GM21447 (cell line): Measurements from ENCODE around the gene EIF3CL.
"Not testable (repeated sequence)": the region's sequence is repeated elsewhere in the genome, so short reads cannot be mapped to it uniquely, and the experiment has no call there.

Source experiments
- ATAC-seq: cut with Tn5 transposase; IDR thresholded peaks from one replicate; pipeline ENCODE4 v1.9.1; 2021; ENCODE audit not compliant: unreplicated experiment

Gene EIF3CL, protein sequence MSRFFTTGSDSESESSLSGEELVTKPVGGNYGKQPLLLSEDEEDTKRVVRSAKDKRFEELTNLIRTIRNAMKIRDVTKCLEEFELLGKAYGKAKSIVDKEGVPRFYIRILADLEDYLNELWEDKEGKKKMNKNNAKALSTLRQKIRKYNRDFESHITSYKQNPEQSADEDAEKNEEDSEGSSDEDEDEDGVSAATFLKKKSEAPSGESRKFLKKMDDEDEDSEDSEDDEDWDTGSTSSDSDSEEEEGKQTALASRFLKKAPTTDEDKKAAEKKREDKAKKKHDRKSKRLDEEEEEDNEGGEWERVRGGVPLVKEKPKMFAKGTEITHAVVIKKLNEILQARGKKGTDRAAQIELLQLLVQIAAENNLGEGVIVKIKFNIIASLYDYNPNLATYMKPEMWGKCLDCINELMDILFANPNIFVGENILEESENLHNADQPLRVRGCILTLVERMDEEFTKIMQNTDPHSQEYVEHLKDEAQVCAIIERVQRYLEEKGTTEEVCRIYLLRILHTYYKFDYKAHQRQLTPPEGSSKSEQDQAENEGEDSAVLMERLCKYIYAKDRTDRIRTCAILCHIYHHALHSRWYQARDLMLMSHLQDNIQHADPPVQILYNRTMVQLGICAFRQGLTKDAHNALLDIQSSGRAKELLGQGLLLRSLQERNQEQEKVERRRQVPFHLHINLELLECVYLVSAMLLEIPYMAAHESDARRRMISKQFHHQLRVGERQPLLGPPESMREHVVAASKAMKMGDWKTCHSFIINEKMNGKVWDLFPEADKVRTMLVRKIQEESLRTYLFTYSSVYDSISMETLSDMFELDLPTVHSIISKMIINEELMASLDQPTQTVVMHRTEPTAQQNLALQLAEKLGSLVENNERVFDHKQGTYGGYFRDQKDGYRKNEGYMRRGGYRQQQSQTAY

GRCh38 chr16:28403220-28404072 lies at the start of gene EIF3CL:
TSS of gene EIF3CL (minus strand) at chr16:28403841. CDS start at chr16:28403618, 223 bp downstream.
- peak; percentile 91 for ATAC-seq

- ATAC-seq: not testable (repeated sequence)
Measured at GRCh38 chr16:28447081-28447480, 43.4 kb upstream of the EIF3CL start.

DNA sequence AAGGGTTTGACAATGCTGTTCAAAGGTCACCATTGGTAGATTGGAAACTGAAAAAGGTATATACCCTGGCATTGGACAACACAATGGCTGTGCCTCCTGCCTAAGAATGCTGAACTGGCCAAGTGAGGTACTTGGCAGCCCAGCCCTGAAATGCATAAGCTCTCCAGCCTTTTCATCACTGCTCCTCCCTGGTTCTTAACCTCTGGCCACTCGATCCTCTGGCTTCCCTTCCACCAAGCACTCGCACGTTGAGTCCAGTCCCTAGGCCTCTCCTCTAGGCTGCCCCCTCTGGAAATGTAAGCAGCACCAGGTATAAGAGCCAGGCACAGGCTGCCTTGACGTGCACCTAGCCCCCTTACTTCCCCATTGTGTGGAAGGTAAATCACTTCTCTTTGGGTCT lies 42.7 kb upstream of the EIF3CL start:
- ATAC-seq: not testable (repeated sequence)

- not testable (repeated sequence) for ATAC-seq
Measured at GRCh38 chr16:28443943-28444342, 40.3 kb upstream of the EIF3CL start.

GRCh38 chr16:28438899-28439298 lies 35.3 kb upstream of the EIF3CL start:
- not testable (repeated sequence) for ATAC-seq

DNA sequence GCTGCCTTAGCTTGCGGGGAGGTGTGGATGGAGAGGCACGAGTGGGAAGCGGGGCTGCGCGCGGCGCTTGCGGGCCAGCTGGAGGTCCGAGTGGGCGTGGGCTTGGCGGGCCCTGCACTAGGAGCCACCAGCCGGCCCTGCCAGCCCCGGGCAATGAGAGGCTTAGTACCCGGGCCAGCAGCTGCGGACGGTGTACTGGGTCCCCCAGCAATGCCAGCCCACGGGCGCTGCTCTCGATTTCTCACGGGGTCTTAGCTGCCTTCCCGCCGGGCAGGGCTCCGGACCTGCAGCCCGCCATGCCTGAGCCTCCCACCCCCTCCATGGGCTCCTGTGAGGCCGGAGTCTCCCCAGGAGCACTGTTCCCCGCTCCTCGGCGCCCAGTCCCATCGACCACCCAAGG lies 31.7 kb upstream of the EIF3CL start:
- ATAC-seq: not testable (repeated sequence)

DNA sequence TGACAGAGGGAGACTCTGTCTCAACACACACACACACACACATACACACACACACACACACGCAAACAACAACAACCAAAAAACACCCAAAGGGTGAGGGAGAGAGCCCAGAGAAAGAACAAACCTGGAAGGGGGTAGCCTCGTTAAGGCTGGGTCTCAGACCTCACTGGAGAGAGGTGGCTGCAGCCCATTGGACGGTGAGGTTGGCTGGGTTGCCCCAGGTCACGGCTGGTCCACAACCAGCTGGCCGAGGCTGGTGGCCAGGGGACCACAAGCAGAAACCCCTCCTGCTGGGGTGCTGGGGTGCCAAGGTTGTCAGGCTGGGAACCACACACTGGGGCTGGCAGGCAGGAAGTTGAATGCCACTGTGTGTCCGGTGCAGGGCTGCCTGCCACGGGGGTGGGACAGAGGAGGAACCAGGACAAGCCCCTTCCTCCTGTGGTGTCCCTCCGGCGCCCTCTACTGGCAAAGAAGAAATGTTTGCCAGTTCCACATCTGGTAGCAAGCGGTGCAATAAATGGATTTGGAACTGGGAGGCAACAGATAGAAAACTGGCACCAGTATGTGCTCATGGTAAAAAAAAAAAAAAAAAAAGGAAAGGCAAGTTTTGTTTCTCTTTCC lies 22.5 kb upstream of the EIF3CL start:
- peak; percentile 81 for ATAC-seq

- not testable (repeated sequence) for ATAC-seq
Measured at GRCh38 chr16:28421071-28421750, 17.6 kb upstream of the EIF3CL start.

- not testable (repeated sequence) for ATAC-seq
Measured at GRCh38 chr16:28417033-28417432, 13.4 kb upstream of the EIF3CL start.

DNA sequence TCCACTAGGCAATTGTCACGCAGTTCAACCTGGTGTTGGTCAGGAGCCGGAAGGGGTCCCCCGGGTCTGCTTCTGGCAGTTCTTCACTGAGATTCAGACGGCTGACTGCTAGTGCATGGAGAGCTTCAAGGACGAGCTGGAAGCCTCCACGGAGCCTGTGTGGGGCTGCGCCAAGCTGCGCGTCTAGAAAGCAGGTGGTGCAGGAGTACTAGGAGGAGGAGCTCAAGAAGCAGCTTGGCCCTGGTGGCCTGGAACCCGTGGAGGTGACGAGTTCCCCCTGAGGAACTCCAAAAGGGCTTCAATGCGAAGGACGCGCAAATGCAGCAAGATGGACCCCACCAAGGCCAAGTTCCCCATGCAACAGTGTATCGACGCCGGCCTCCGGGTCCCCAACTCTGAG lies 10.9 kb upstream of the EIF3CL start:
- ATAC-seq: not testable (repeated sequence)

GRCh38 chr16:28413585-28413984 lies 9.9 kb upstream of the EIF3CL start:
- ATAC-seq: not testable (repeated sequence)

GRCh38 chr16:28392054-28392453 lies 11.6 kb downstream of the EIF3CL start:
- not testable (repeated sequence) for ATAC-seq

DNA sequence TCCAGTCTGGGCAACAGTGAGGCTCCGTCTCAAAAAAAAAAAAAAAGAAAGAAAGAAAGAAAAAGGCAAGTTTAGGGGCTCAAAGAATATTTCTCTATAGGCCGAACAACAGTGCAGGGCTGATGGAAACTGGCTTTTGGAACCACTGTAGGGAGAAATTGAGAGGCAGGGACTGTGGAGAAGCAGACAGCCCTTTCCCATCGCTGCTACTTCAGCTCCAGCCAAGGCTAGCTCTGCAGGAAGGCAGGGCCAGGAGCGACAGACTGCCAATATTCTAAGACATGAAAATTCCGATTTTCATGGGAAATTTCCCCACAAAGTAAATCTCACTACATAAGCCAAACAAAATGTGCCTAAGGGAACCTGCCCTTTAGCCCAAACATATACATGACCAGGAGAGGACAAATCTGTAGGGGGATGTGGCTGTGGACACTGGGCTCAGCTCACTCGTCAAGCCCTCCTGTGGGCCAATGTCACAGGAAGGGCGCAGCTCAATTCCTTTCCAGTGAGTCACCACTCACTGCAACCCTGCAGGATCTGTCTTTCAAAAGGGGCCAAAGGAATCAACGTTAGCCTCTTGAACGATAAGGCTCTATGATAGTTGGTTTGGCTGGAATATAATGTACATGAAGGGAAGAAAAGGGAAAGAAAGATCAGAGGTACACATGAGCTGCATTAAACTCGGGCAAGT lies 21.3 kb downstream of the EIF3CL start:
- not testable (repeated sequence) for ATAC-seq

GRCh38 chr16:28377822-28378221 lies 25.8 kb downstream of the EIF3CL start:
- not testable (repeated sequence) for ATAC-seq

DNA sequence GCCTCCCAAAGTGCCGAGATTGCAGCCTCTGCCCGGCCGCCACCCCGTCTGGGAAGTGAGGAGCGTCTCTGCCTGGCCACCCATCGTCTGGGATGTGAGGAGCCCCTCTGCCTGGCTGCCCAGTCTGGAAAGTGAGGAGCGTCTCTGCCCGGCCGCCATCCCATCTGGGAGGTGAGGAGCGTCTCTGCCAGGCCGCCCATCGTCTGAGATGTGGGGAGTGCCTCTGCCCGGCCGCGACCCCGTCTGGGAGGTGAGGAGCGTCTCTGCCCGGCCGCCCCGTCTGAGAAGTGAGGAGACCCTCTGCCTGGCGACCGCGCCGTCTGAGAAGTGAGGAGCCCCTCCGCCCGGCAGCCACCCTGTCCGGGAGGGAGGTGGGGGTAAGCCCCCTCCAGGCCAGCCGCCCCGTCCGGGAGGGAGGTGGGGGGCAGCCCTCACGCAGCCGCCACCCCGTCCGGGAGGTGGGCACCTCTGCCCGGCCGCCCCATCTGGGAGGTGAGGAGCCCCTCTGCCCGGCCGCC lies 26.5 kb downstream of the EIF3CL start:
- ATAC-seq: not testable (repeated sequence)

DNA sequence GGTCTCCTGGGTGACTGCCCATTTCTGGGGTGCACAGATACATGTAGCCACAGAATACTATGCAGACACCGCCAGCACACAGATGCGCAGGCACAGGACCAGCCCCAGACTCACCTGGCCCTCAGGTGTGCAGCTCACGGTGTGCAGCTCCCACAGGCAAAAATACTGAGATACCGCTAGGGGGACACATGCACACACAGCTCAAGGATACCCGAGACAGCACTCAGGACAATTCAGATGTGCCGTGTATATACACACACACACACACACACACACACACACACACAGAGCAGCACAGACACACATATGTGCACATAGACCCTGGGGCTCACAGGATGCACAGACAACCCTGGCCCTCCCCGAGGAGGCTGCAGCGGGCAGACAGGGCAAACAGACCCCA lies 28.5 kb downstream of the EIF3CL start:
- not testable (repeated sequence) for ATAC-seq

DNA sequence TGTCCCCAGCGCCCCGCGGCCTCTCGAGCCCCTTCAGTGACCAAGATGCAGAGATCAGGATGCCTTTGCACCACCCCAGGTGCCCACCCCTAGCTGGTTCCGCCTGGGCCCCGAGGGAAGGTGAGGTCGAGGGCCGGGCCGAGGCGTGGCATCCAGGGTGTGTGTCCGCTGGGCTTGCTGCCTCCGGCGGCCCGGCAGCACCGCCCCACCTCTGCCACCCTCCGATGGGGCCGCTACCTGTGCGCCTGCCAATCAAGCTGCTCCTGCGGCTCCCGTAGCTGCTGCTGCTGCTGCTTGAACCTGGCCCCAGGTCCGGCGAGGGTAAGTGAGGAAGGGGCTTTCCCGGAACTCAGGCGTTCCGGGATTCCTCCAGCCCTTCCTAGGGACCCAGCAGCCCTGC lies 29.4 kb downstream of the EIF3CL start:
- not testable (repeated sequence) for ATAC-seq

DNA sequence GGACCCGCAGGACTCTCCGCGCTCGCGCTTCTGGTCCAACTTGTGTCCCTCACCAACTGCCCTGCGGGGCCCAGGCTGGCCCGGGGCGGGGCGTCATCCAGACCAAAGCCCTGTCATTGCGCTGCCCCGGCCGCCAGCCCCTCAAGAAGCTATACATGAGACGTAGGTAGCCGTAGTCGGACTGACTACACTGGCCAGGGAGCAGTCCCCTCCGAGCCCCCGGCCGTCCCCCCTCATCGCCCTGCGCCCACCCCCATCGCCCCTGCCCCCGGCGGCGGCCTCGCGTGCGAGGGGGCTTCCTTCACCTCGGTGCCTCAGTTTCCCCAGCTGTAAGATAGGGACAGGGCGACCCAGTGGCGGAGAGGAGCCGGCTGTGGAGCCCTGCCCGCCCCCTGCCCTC lies 35.7 kb downstream of the EIF3CL start:
- not testable (repeated sequence) for ATAC-seq
